WTC11 (cell line): ENCODE data around the gene TNFAIP3. TPM values are rescaled to one million over a fixed set of nuclear protein-coding genes. Genes with fewer than 3 reads are reported as not detected.

ENCODE experiments used
- ATAC-seq: fragments of 200-7000 bp; cut with Tn5 transposase; 2 replicates; pipeline ENCODE4 v1.10.0; 2021; ENCODE audit warnings: mild to moderate bottlenecking, moderate library complexity
- CTCF ChIA-PET: fragments of 300-600 bp; sonication (Branson Sonifier 250); formaldehyde crosslinking; loops from one replicate; lab custom pipeline; 2021; ENCODE audit warnings: antibody characterized with exemption; lab: Charles Lee
- POLR2A ChIA-PET: fragments of 350-600 bp; sonication (Branson Sonifier 250); formaldehyde crosslinking; loops from one replicate; lab custom pipeline; 2021; ENCODE audit warnings: antibody characterized with exemption; lab: Charles Lee
- DNase-seq: peaks from one replicate; pipeline ENCODE4 v3.0.0; 2021; ENCODE audit warnings: low spot score
- H3K27ac Mint-ChIP-seq: 2 replicates; pipeline ENCODE4 v1.8.0; 2021; ENCODE audit warnings: mixed read lengths
- H3K27me3 Mint-ChIP-seq: 2 replicates; pipeline ENCODE4 v1.8.0; 2021; ENCODE audit warnings: low read depth, mild to moderate bottlenecking, moderate library complexity, mixed read lengths
- H3K36me3 Mint-ChIP-seq: 2 replicates; pipeline ENCODE4 v1.8.0; 2021; ENCODE audit warnings: mixed read lengths
- H3K4me1 Mint-ChIP-seq: 2 replicates; pipeline ENCODE4 v1.8.0; 2022; ENCODE audit warnings: mixed read lengths
- H3K4me3 Mint-ChIP-seq: 2 replicates; pipeline ENCODE4 v1.8.0; 2021; ENCODE audit warnings: mild to moderate bottlenecking, moderate library complexity, mixed read lengths
- H3K9me3 Mint-ChIP-seq: 2 replicates; pipeline ENCODE4 v1.8.0; 2021; ENCODE audit warnings: mixed read lengths
- CREB1 ChIP-seq: sonication (generic); formaldehyde crosslinking; IDR thresholded peaks from 2 replicates; pipeline ENCODE4 v1.8.0; 2023; ENCODE audit warnings: mild to moderate bottlenecking, missing genetic modification reagents
- E2F5 ChIP-seq: sonication (generic); formaldehyde crosslinking; IDR thresholded peaks from 2 replicates; pipeline ENCODE4 v1.8.1; 2022; ENCODE audit warnings: mild to moderate bottlenecking, moderate library complexity, missing genetic modification reagents
- FOXK1 ChIP-seq: sonication (generic); formaldehyde crosslinking; IDR thresholded peaks from 2 replicates; pipeline ENCODE4 v1.8.0; 2022; ENCODE audit warnings: mild to moderate bottlenecking, moderate library complexity, missing genetic modification reagents
- GTF2I ChIP-seq: fragments of 250-450 bp; sonication (Bioruptor Pico); conservative IDR thresholded peaks from 2 replicates; pipeline ENCODE4 v1.4.0; 2021; ENCODE audit warnings: mild to moderate bottlenecking
- HMGXB4 ChIP-seq: sonication (generic); formaldehyde crosslinking; IDR thresholded peaks from 2 replicates; pipeline ENCODE4 v1.8.1; 2023; ENCODE audit warnings: mild to moderate bottlenecking, moderate library complexity, missing genetic modification reagents
- IRF1 ChIP-seq: sonication (generic); formaldehyde crosslinking; IDR thresholded peaks from 2 replicates; pipeline ENCODE4 v1.8.0; 2023; ENCODE audit warnings: missing genetic modification reagents
- JUN ChIP-seq: sonication (generic); formaldehyde crosslinking; IDR thresholded peaks from 2 replicates; pipeline ENCODE4 v1.8.0; 2023; ENCODE audit warnings: mild to moderate bottlenecking, missing genetic modification reagents
- KAT7 ChIP-seq: sonication (generic); formaldehyde crosslinking; IDR thresholded peaks from 2 replicates; pipeline ENCODE4 v1.8.1; 2023; ENCODE audit warnings: missing genetic modification reagents, mild to moderate bottlenecking, borderline replicate concordance
- NR1H2 ChIP-seq: sonication (generic); formaldehyde crosslinking; IDR thresholded peaks from 2 replicates; pipeline ENCODE4 v1.9.0; 2021; ENCODE audit warnings: mild to moderate bottlenecking, moderate library complexity, missing genetic modification reagents
- SMAD3 ChIP-seq: sonication (generic); formaldehyde crosslinking; IDR thresholded peaks from 2 replicates; pipeline ENCODE4 v1.8.0; 2022; ENCODE audit warnings: missing genetic modification reagents, mild to moderate bottlenecking, borderline replicate concordance
- SMAD4 ChIP-seq: sonication (generic); formaldehyde crosslinking; IDR thresholded peaks from 2 replicates; pipeline ENCODE4 v1.8.0; 2022; ENCODE audit warnings: mild to moderate bottlenecking, missing genetic modification reagents
- TEAD4 ChIP-seq: sonication (generic); formaldehyde crosslinking; IDR thresholded peaks from 2 replicates; pipeline ENCODE4 v1.8.0; 2022; ENCODE audit warnings: mild to moderate bottlenecking, missing genetic modification reagents
- ZBTB21 ChIP-seq: sonication (generic); formaldehyde crosslinking; IDR thresholded peaks from 2 replicates; pipeline ENCODE4 v1.8.1; 2023; ENCODE audit warnings: mild to moderate bottlenecking, missing genetic modification reagents, borderline replicate concordance
- ZNF219 ChIP-seq: sonication (generic); formaldehyde crosslinking; IDR thresholded peaks from 2 replicates; pipeline ENCODE4 v1.8.0; 2023; ENCODE audit warnings: missing genetic modification reagents, mild to moderate bottlenecking, borderline replicate concordance
- ZNF232 ChIP-seq: sonication (generic); formaldehyde crosslinking; IDR thresholded peaks from 2 replicates; pipeline ENCODE4 v1.8.0; 2022; ENCODE audit warnings: mild to moderate bottlenecking, missing genetic modification reagents
- ZNF317 ChIP-seq: sonication (generic); formaldehyde crosslinking; IDR thresholded peaks from 2 replicates; pipeline ENCODE4 v1.8.1; 2023; ENCODE audit warnings: low read depth, mild to moderate bottlenecking, moderate library complexity, missing genetic modification reagents, borderline replicate concordance
- ZNF416 ChIP-seq: fragments of 250-450 bp; sonication (Bioruptor Pico); IDR thresholded peaks from 2 replicates; pipeline ENCODE4 v1.9.0; 2021; ENCODE audit warnings: mild to moderate bottlenecking, inconsistent platforms
- ZNF425 ChIP-seq: fragments of 250-450 bp; sonication (Bioruptor Pico); conservative IDR thresholded peaks from 2 replicates; pipeline ENCODE4 v1.9.0; 2021; ENCODE audit warnings: mild to moderate bottlenecking
- total RNA-seq: library from RNA; stranded (reverse); gene quantifications from 3 replicates; pipeline ENCODE4 v1.2.3, GENCODE V29; 2021
- TF ChIP-seq, protein P1 (sequence below): sonication (generic); formaldehyde crosslinking; IDR thresholded peaks from 2 replicates; pipeline ENCODE4 v1.8.0; 2022; ENCODE audit warnings: missing genetic modification reagents

The TNFAIP3 gene
- total RNA-seq, 1 experiment from 2014 or later = 4.2 TPM

GRCh38 chr6:137926207-137926731, 59.2 kb downstream of the TNFAIP3 start:
- DNase-seq = peak; percentile 56

DNA sequence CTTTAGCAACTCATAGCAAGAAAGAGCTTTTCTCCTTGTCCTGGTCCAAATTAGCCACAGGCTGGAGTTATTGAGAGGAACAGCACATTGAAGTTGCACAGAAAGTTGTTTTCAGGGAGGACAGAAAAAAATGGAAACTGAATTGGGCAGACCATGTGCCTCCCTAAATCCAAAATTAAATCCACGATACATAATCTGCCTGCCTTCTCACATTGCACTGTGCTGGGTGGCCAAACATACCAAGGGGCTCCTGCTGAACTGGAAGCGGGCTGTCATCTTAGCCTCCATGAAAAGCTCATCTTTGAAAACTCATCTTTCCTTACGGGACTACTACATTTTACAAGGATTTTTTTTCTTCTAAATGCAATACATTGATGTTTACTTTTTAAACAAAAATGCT, 59.9 kb downstream of the TNFAIP3 start:
- ATAC-seq (no peak), DNase-seq (no peak)
- no peak for TF ChIP-seq ZBTB21 (CRISPR knock-in tag)
- no peak for TF ChIP-seq SMAD4
- TF ChIP-seq GTF2I (CRISPR knock-in tag) = no peak
- TF ChIP-seq IRF1 (CRISPR knock-in tag) = no peak
- no peak for TF ChIP-seq E2F5
- TF ChIP-seq CREB1 = no peak
- peaks cover 14% of the 10 kb centered on the region for H3K27me3 Mint-ChIP-seq
- no peaks in the 10 kb centered on the region for H3K36me3 Mint-ChIP-seq
- no peak overlapping the region for H3K27ac Mint-ChIP-seq
- ChIA-PET CTCF (interaction anchor here (1.5 to 2.4 kb wide), 5 partner anchors 13 to 222 kb away, joined by 3 to 13 read pairs (median 6); no protein-coding TSS in a partner anchor), POLR2A (no interaction called here)
- no peak overlapping the region for H3K4me3 Mint-ChIP-seq
- H3K4me1 Mint-ChIP-seq = peaks cover 34% of the 10 kb centered on the region
- H3K9me3 Mint-ChIP-seq = no peaks in the 10 kb centered on the region

More at GRCh38 chr6:137926207-137926731, 59.2 kb downstream of the TNFAIP3 start:
- TF ChIP-seq ZNF317 (no peak), KAT7 (CRISPR knock-in tag) (no peak), NR1H2 (CRISPR knock-in tag) (no peak), ZNF219 (CRISPR knock-in tag) (no peak), ZNF416 (CRISPR knock-in tag) (no peak), TEAD4 (no peak), CREB1 (no peak), JUN (no peak), ZNF232 (CRISPR knock-in tag) (no peak), SMAD3 (CRISPR knock-in tag) (no peak), HMGXB4 (CRISPR knock-in tag) (no peak), FOXK1 (CRISPR knock-in tag) (no peak)
- TF ChIP-seq, all 79 proteins: peak for 0
- POLR2A ChIA-PET = no interaction called here
- Mint-ChIP-seq H3K36me3 (no peaks in the 10 kb centered on the region), H3K4me1 (peaks cover 36% of the 10 kb centered on the region), H3K9me3 (no peaks in the 10 kb centered on the region), H3K27ac (no peak overlapping the region), H3K27me3 (peaks cover 14% of the 10 kb centered on the region), H3K4me3 (peak overlapping the region; percentile 31)
- CTCF ChIA-PET = interaction anchor here (1.0 to 2.4 kb wide), 9 partner anchors 14 to 221 kb away, joined by 3 to 13 read pairs (median 6); no protein-coding TSS in a partner anchor
- peak; percentile 73 for ATAC-seq

DNA sequence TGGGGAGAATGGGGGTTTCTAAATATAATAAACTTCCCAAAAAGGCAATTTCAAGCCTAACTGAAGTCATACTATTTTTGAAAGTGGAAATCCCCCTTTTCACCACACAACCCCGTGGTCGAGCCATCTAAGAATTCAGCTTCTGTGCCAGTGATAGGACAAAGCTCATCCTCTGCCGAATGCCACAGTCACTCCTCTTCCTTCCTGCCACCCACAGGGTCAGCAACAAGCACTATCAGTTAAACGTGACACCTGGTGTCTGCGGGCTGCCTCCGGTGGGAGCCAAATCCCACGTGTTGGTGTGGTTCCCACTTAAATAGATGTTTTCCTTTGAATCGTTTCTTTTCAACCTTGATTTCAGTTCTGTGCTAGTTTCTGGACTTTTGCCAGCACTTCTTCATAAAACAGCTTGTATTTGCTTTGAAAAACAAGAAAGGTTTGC, 60.7 kb downstream of the TNFAIP3 start:
- DNase-seq (no peak), ATAC-seq (0 out of 2 replicates have a peak, but pooled peaks have one; percentile 15)
- Mint-ChIP-seq H3K27ac (no peak overlapping the region), H3K4me1 (peaks cover 34% of the 10 kb centered on the region), H3K27me3 (peaks cover 14% of the 10 kb centered on the region), H3K4me3 (no peak overlapping the region), H3K9me3 (no peaks in the 10 kb centered on the region), H3K36me3 (no peaks in the 10 kb centered on the region)
- CTCF ChIA-PET = interaction anchor here (1.5 kb wide), 1 partner anchor 12 kb away, joined by 7 read pairs; no protein-coding TSS in a partner anchor
- POLR2A ChIA-PET = no interaction called here
- TF ChIP-seq ZNF425 (CRISPR knock-in tag) (no peak), FOXK1 (CRISPR knock-in tag) (no peak)
- TF ChIP-seq, protein P1, sequence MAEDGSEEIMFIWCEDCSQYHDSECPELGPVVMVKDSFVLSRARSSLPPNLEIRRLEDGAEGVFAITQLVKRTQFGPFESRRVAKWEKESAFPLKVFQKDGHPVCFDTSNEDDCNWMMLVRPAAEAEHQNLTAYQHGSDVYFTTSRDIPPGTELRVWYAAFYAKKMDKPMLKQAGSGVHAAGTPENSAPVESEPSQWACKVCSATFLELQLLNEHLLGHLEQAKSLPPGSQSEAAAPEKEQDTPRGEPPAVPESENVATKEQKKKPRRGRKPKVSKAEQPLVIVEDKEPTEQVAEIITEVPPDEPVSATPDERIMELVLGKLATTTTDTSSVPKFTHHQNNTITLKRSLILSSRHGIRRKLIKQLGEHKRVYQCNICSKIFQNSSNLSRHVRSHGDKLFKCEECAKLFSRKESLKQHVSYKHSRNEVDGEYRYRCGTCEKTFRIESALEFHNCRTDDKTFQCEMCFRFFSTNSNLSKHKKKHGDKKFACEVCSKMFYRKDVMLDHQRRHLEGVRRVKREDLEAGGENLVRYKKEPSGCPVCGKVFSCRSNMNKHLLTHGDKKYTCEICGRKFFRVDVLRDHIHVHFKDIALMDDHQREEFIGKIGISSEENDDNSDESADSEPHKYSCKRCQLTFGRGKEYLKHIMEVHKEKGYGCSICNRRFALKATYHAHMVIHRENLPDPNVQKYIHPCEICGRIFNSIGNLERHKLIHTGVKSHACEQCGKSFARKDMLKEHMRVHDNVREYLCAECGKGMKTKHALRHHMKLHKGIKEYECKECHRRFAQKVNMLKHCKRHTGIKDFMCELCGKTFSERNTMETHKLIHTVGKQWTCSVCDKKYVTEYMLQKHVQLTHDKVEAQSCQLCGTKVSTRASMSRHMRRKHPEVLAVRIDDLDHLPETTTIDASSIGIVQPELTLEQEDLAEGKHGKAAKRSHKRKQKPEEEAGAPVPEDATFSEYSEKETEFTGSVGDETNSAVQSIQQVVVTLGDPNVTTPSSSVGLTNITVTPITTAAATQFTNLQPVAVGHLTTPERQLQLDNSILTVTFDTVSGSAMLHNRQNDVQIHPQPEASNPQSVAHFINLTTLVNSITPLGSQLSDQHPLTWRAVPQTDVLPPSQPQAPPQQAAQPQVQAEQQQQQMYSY (CRISPR knock-in tag) = no peak
